ENCODE results near the gene ARSG. TPM values are rescaled to one million over a fixed set of nuclear protein-coding genes. Genes with fewer than 3 reads are reported as not detected.

Gene ARSG
- total and polyA plus RNA-seq, 2 experiments from 2014 or later: 1.7 to 5.1 TPM

DNA sequence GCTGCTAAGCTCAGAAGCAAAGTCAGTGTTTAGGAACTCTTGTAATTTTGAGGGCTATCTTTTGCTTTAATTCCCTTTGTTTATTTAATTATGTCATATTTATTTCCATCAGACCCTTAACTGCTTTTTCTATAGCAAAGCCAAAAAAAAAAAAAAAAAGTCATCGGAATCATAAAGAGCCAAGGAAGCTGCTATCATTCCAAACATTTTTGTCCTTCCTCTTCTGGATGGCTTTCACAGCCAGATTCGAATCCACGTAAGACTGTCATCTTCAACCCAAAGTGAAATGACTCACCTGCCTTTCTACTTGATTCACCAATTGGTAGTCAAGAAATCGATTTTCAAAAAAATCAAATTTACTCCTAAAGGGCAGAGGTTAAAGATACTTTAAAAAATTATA, 127.6 kb downstream of the ARSG start:
- Mint-ChIP-seq H3K9me3 (peaks cover 49% of the 10 kb centered on the region), H3K27ac (no peak overlapping the region), H3K4me1 (peaks cover 26% of the 10 kb centered on the region), H3K27me3 (ENCODE audit: insufficient read depth, low read depth, poor library complexity) (peaks cover 7% of the 10 kb centered on the region), H3K4me3 (no peak overlapping the region), H3K36me3 (ENCODE audit: low read depth) (peaks cover 47% of the 10 kb centered on the region)
- Histone ChIP-seq H3K4me3 (no peak overlapping the region; the same call in 1 of the 2 replicates), H3K36me3 (ENCODE audit: insufficient read depth) (0 out of 2 replicates have a peak, but pooled peaks cover 4% of the 10 kb centered on the region), H3K4me2 (peak overlapping the region; percentile 29; the same call in 1 of the 2 replicates), H2AFZ (no peak overlapping the region), H4K20me1 (replicated peaks; ENCODE audit: insufficient read depth) (no peaks in the 10 kb centered on the region), H3K27ac (ENCODE audit: low read depth) (no peak overlapping the region), H3K79me2 (replicated peaks; ENCODE audit: insufficient read depth) (no peaks in the 10 kb centered on the region), H3F3A (replicated peaks; ENCODE audit: low read depth) (no peaks in the 10 kb centered on the region), H3K9me2 (ENCODE audit: insufficient read depth) (no peaks in the 10 kb centered on the region), H3K4me1 (ENCODE audit: insufficient read depth) (peaks cover 23% of the 10 kb centered on the region), H3K27me3 (ENCODE audit: insufficient read depth) (no peaks in the 10 kb centered on the region)
- DNase-seq (ENCODE audit: low spot score) (no peak), ATAC-seq (no peak)
- TF ChIP-seq, protein P1, sequence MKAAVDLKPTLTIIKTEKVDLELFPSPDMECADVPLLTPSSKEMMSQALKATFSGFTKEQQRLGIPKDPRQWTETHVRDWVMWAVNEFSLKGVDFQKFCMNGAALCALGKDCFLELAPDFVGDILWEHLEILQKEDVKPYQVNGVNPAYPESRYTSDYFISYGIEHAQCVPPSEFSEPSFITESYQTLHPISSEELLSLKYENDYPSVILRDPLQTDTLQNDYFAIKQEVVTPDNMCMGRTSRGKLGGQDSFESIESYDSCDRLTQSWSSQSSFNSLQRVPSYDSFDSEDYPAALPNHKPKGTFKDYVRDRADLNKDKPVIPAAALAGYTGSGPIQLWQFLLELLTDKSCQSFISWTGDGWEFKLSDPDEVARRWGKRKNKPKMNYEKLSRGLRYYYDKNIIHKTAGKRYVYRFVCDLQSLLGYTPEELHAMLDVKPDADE (IDR thresholded peaks at IDR 0.05): no peak
- TF ChIP-seq, protein P2, sequence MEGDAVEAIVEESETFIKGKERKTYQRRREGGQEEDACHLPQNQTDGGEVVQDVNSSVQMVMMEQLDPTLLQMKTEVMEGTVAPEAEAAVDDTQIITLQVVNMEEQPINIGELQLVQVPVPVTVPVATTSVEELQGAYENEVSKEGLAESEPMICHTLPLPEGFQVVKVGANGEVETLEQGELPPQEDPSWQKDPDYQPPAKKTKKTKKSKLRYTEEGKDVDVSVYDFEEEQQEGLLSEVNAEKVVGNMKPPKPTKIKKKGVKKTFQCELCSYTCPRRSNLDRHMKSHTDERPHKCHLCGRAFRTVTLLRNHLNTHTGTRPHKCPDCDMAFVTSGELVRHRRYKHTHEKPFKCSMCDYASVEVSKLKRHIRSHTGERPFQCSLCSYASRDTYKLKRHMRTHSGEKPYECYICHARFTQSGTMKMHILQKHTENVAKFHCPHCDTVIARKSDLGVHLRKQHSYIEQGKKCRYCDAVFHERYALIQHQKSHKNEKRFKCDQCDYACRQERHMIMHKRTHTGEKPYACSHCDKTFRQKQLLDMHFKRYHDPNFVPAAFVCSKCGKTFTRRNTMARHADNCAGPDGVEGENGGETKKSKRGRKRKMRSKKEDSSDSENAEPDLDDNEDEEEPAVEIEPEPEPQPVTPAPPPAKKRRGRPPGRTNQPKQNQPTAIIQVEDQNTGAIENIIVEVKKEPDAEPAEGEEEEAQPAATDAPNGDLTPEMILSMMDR (conservative IDR thresholded peaks at IDR 0.05; ENCODE audit: low read depth in 2 of 2): no peak
- TF ChIP-seq POLR2AphosphoS5 (IDR thresholded peaks at IDR 0.05; ENCODE audit: low read depth) (no peak), CREB1 (CRISPR knock-in tag; IDR thresholded peaks at IDR 0.05; ENCODE audit: low read depth) (no peak)
- TF ChIP-seq, protein P3, sequence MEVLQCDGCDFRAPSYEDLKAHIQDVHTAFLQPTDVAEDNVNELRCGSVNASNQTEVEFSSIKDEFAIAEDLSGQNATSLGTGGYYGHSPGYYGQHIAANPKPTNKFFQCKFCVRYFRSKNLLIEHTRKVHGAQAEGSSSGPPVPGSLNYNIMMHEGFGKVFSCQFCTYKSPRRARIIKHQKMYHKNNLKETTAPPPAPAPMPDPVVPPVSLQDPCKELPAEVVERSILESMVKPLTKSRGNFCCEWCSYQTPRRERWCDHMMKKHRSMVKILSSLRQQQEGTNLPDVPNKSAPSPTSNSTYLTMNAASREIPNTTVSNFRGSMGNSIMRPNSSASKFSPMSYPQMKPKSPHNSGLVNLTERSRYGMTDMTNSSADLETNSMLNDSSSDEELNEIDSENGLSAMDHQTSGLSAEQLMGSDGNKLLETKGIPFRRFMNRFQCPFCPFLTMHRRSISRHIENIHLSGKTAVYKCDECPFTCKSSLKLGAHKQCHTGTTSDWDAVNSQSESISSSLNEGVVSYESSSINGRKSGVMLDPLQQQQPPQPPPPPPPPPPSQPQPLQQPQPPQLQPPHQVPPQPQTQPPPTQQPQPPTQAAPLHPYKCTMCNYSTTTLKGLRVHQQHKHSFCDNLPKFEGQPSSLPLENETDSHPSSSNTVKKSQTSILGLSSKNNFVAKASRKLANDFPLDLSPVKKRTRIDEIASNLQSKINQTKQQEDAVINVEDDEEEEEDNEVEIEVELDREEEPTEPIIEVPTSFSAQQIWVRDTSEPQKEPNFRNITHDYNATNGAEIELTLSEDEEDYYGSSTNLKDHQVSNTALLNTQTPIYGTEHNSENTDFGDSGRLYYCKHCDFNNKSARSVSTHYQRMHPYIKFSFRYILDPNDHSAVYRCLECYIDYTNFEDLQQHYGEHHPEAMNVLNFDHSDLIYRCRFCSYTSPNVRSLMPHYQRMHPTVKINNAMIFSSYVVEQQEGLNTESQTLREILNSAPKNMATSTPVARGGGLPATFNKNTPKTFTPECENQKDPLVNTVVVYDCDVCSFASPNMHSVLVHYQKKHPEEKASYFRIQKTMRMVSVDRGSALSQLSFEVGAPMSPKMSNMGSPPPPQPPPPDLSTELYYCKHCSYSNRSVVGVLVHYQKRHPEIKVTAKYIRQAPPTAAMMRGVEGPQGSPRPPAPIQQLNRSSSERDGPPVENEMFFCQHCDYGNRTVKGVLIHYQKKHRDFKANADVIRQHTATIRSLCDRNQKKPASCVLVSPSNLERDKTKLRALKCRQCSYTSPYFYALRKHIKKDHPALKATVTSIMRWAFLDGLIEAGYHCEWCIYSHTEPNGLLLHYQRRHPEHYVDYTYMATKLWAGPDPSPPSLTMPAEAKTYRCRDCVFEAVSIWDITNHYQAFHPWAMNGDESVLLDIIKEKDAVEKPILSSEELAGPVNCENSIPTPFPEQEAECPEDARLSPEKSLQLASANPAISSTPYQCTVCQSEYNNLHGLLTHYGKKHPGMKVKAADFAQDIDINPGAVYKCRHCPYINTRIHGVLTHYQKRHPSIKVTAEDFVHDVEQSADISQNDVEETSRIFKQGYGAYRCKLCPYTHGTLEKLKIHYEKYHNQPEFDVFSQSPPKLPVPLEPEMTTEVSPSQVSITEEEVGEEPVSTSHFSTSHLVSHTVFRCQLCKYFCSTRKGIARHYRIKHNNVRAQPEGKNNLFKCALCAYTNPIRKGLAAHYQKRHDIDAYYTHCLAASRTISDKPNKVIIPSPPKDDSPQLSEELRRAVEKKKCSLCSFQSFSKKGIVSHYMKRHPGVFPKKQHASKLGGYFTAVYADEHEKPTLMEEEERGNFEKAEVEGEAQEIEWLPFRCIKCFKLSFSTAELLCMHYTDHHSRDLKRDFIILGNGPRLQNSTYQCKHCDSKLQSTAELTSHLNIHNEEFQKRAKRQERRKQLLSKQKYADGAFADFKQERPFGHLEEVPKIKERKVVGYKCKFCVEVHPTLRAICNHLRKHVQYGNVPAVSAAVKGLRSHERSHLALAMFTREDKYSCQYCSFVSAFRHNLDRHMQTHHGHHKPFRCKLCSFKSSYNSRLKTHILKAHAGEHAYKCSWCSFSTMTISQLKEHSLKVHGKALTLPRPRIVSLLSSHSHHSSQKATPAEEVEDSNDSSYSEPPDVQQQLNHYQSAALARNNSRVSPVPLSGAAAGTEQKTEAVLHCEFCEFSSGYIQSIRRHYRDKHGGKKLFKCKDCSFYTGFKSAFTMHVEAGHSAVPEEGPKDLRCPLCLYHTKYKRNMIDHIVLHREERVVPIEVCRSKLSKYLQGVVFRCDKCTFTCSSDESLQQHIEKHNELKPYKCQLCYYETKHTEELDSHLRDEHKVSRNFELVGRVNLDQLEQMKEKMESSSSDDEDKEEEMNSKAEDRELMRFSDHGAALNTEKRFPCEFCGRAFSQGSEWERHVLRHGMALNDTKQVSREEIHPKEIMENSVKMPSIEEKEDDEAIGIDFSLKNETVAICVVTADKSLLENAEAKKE (CRISPR knock-in tag; IDR thresholded peaks at IDR 0.05): no peak
- TF ChIP-seq, protein P4, sequence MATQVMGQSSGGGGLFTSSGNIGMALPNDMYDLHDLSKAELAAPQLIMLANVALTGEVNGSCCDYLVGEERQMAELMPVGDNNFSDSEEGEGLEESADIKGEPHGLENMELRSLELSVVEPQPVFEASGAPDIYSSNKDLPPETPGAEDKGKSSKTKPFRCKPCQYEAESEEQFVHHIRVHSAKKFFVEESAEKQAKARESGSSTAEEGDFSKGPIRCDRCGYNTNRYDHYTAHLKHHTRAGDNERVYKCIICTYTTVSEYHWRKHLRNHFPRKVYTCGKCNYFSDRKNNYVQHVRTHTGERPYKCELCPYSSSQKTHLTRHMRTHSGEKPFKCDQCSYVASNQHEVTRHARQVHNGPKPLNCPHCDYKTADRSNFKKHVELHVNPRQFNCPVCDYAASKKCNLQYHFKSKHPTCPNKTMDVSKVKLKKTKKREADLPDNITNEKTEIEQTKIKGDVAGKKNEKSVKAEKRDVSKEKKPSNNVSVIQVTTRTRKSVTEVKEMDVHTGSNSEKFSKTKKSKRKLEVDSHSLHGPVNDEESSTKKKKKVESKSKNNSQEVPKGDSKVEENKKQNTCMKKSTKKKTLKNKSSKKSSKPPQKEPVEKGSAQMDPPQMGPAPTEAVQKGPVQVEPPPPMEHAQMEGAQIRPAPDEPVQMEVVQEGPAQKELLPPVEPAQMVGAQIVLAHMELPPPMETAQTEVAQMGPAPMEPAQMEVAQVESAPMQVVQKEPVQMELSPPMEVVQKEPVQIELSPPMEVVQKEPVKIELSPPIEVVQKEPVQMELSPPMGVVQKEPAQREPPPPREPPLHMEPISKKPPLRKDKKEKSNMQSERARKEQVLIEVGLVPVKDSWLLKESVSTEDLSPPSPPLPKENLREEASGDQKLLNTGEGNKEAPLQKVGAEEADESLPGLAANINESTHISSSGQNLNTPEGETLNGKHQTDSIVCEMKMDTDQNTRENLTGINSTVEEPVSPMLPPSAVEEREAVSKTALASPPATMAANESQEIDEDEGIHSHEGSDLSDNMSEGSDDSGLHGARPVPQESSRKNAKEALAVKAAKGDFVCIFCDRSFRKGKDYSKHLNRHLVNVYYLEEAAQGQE (IDR thresholded peaks at IDR 0.05; ENCODE audit: unreplicated experiment): no peak
